ENCODE results near the gene ADIRF. TPM values are rescaled to one million over a fixed set of nuclear protein-coding genes. Genes with fewer than 3 reads are reported as not detected.
A peak's percentile ranks its signal among the peaks of the same experiment; 100 is the strongest.

The ADIRF gene
- total RNA-seq, 1 experiment from 2014 or later, result not detected

- peak; percentile 31 for DNase-seq
- Histone ChIP-seq H3K4me3 (ENCODE audit: insufficient read depth, low read depth, low read length) (no peak overlapping the region), H3K36me3 (replicated peaks; ENCODE audit: control insufficient read depth, insufficient read depth, low read length) (no peaks in the 10 kb centered on the region), H3K27me3 (ENCODE audit: control insufficient read depth, insufficient read depth, low read length) (no peaks in the 10 kb centered on the region)
Observed at GRCh38 chr10:86962136-86962980, 5.9 kb upstream of the ADIRF start.

GRCh38 chr10:86962981-86963310 lies 5.3 kb upstream of the ADIRF start:
- H3K36me3 ChIP-seq (replicated peaks; ENCODE audit: control insufficient read depth, insufficient read depth, low read length), result no peaks in the 10 kb centered on the region
- no peaks in the 10 kb centered on the region for H3K27me3 ChIP-seq (ENCODE audit: control insufficient read depth, insufficient read depth, low read length)
- no peak for DNase-seq
- no peak overlapping the region for H3K4me3 ChIP-seq (ENCODE audit: insufficient read depth, low read depth, low read length)

GRCh38 chr10:86963341-86963919 lies 4.9 kb upstream of the ADIRF start:
- DNase-seq, result no peak
- Histone ChIP-seq H3K36me3 (replicated peaks; ENCODE audit: control insufficient read depth, insufficient read depth, low read length) (no peaks in the 10 kb centered on the region), H3K4me3 (ENCODE audit: insufficient read depth, low read depth, low read length) (no peak overlapping the region), H3K27me3 (ENCODE audit: control insufficient read depth, insufficient read depth, low read length) (no peaks in the 10 kb centered on the region)

GRCh38 chr10:86964061-86964846 lies 4.0 kb upstream of the ADIRF start:
- DNase-seq, result peak; percentile 43
- Histone ChIP-seq H3K27me3 (ENCODE audit: control insufficient read depth, insufficient read depth, low read length) (no peaks in the 10 kb centered on the region), H3K4me3 (ENCODE audit: insufficient read depth, low read depth, low read length) (no peak overlapping the region), H3K36me3 (replicated peaks; ENCODE audit: control insufficient read depth, insufficient read depth, low read length) (no peaks in the 10 kb centered on the region)

GRCh38 chr10:86964847-86965190 lies 3.5 kb upstream of the ADIRF start:
- Histone ChIP-seq H3K27me3 (ENCODE audit: control insufficient read depth, insufficient read depth, low read length) (no peaks in the 10 kb centered on the region), H3K36me3 (replicated peaks; ENCODE audit: control insufficient read depth, insufficient read depth, low read length) (no peaks in the 10 kb centered on the region)
- peak; percentile 29 for DNase-seq

GRCh38 chr10:86965986-86966654 lies 2.2 kb upstream of the ADIRF start:
- no peak overlapping the region for H3K4me3 ChIP-seq (ENCODE audit: insufficient read depth, low read depth, low read length)
- H3K27me3 ChIP-seq (ENCODE audit: control insufficient read depth, insufficient read depth, low read length), result no peaks in the 10 kb centered on the region; the same call in 1 of the 2 replicates
- DNase-seq, result no peak

More at GRCh38 chr10:86964847-86965190, 3.5 kb upstream of the ADIRF start:
- H3K4me3 ChIP-seq (ENCODE audit: insufficient read depth, low read depth, low read length), result no peak overlapping the region

GRCh38 chr10:86967481-86967941 lies 771 bp upstream of the ADIRF start:
- no peak for DNase-seq
- Histone ChIP-seq H3K27me3 (ENCODE audit: control insufficient read depth, insufficient read depth, low read length) (peaks cover 6% of the 10 kb centered on the region), H3K36me3 (replicated peaks; ENCODE audit: control insufficient read depth, insufficient read depth, low read length) (no peaks in the 10 kb centered on the region), H3K4me3 (ENCODE audit: insufficient read depth, low read depth, low read length) (no peak overlapping the region)

More at GRCh38 chr10:86965986-86966654, 2.2 kb upstream of the ADIRF start:
- H3K36me3 ChIP-seq (replicated peaks; ENCODE audit: control insufficient read depth, insufficient read depth, low read length), result no peaks in the 10 kb centered on the region

- DNase-seq, result no peak
- Histone ChIP-seq H3K4me3 (ENCODE audit: insufficient read depth, low read depth, low read length) (no peak overlapping the region), H3K36me3 (replicated peaks; ENCODE audit: control insufficient read depth, insufficient read depth, low read length) (no peaks in the 10 kb centered on the region), H3K27me3 (ENCODE audit: control insufficient read depth, insufficient read depth, low read length) (peaks cover 12% of the 10 kb centered on the region)
Observed at GRCh38 chr10:86968994-86969355, 693 bp downstream of the ADIRF start.

GRCh38 chr10:86969421-86970041 lies 1.2 kb downstream of the ADIRF start:
- no peaks in the 10 kb centered on the region for H3K36me3 ChIP-seq (replicated peaks; ENCODE audit: control insufficient read depth, insufficient read depth, low read length)
- H3K27me3 ChIP-seq (ENCODE audit: control insufficient read depth, insufficient read depth, low read length), result peaks cover 12% of the 10 kb centered on the region
- DNase-seq, result peak; percentile 36
- H3K4me3 ChIP-seq (ENCODE audit: insufficient read depth, low read depth, low read length), result no peak overlapping the region

GRCh38 chr10:86970162-86970981 lies 2.1 kb downstream of the ADIRF start:
- DNase-seq, result peak; percentile 89
- H3K36me3 ChIP-seq (replicated peaks; ENCODE audit: control insufficient read depth, insufficient read depth, low read length), result no peaks in the 10 kb centered on the region
- peak overlapping the region; percentile 66 for H3K4me3 ChIP-seq (ENCODE audit: insufficient read depth, low read depth, low read length)
- H3K27me3 ChIP-seq (ENCODE audit: control insufficient read depth, insufficient read depth, low read length), result peaks cover 12% of the 10 kb centered on the region

GRCh38 chr10:86970982-86971231 lies 2.6 kb downstream of the ADIRF start:
- DNase-seq, result peak; percentile 88
- peaks cover 12% of the 10 kb centered on the region for H3K27me3 ChIP-seq (ENCODE audit: control insufficient read depth, insufficient read depth, low read length)
- H3K36me3 ChIP-seq (replicated peaks; ENCODE audit: control insufficient read depth, insufficient read depth, low read length), result no peaks in the 10 kb centered on the region
- H3K4me3 ChIP-seq (ENCODE audit: insufficient read depth, low read depth, low read length), result peak overlapping the region; percentile 66

GRCh38 chr10:86971232-86971991 lies 3.1 kb downstream of the ADIRF start:
- DNase-seq, result peak; percentile 85
- Histone ChIP-seq H3K4me3 (ENCODE audit: insufficient read depth, low read depth, low read length) (peak overlapping the region; percentile 66), H3K27me3 (ENCODE audit: control insufficient read depth, insufficient read depth, low read length) (peaks cover 12% of the 10 kb centered on the region), H3K36me3 (replicated peaks; ENCODE audit: control insufficient read depth, insufficient read depth, low read length) (no peaks in the 10 kb centered on the region)

All from H7 (cell line).